Vagina (tissue), 2 donors: ENCODE results near the gene SUGCT. TPM values are rescaled to one million over a fixed set of nuclear protein-coding genes. Genes with fewer than 3 reads are reported as not detected.

Experiments used
- DNase-seq, 2 donors: peaks; one replicate each; pipeline ENCODE4 v3.0.0-alpha.2; 2017; ENCODE audit errors: extremely low spot score in 2 of 2
- H3K27ac ChIP-seq: fragments of 200-600 bp; sonication (generic); one replicate; pipeline ENCODE4 v1.5.1; 2019
- H3K27me3 ChIP-seq: fragments of 200-600 bp; sonication (generic); one replicate; pipeline ENCODE4 v1.5.1; 2019
- H3K36me3 ChIP-seq, 2 donors: fragments of 200-600 bp; sonication (generic); one replicate each; pipeline ENCODE4 v1.5.1; 2017 to 2019
- H3K4me1 ChIP-seq: fragments of 200-600 bp; sonication (generic); one replicate; pipeline ENCODE4 v1.5.1; 2019
- H3K4me3 ChIP-seq, 2 donors: fragments of 200-600 bp; sonication (generic); 1 replicate in 1 of 2; 2 replicates in 1 of 2; pipeline ENCODE4 v1.5.1; 2016 to 2019
- H3K9me3 ChIP-seq: fragments of 200-600 bp; sonication (generic); one replicate; pipeline ENCODE4 v1.5.1; 2019
- POLR2A ChIP-seq, 2 donors: fragments of 450-650 bp; IDR thresholded peaks; one replicate each; pipeline ENCODE4 v1.6.1; 2017; ENCODE audit warnings: antibody characterized with exemption in 2 of 2, mild to moderate bottlenecking in 2 of 2, moderate library complexity in 2 of 2
- POLR2AphosphoS5 ChIP-seq, 2 donors: sonication (generic); formaldehyde crosslinking; IDR thresholded peaks; one replicate each; pipeline ENCODE4 v1.9.0; 2017; ENCODE audit warnings: antibody characterized with exemption in 2 of 2, mild to moderate bottlenecking in 2 of 2, low read depth in 1 of 2; ENCODE audit not compliant: insufficient read depth in 1 of 2
- intact Hi-C: fragments of 100-400 bp; cut with DNase I; formaldehyde crosslinking; loops from one replicate; pipeline ENCODE4 v1.15.1; 2023
- total RNA-seq: library from RNA; depleted of rRNA; stranded (reverse); fragments of >200 nt; gene quantifications from one replicate; pipeline ENCODE4 v1.2.3, GENCODE V29; 2016
- TF ChIP-seq, protein P1 (sequence below), 3 experiments: fragments of 450-650 bp in 2 of 3; fragments of 200-600 bp in 1 of 3; sonication (generic) in 1 of 3; IDR thresholded peaks; one replicate each; pipeline ENCODE4 v1.5.1; 2017 to 2019; ENCODE audit warnings: antibody characterized with exemption in 3 of 3, mild to moderate bottlenecking in 2 of 3, moderate library complexity in 2 of 3

The SUGCT gene
- total RNA-seq, 1 donor from 2014 or later, result 2.2 TPM

DNA sequence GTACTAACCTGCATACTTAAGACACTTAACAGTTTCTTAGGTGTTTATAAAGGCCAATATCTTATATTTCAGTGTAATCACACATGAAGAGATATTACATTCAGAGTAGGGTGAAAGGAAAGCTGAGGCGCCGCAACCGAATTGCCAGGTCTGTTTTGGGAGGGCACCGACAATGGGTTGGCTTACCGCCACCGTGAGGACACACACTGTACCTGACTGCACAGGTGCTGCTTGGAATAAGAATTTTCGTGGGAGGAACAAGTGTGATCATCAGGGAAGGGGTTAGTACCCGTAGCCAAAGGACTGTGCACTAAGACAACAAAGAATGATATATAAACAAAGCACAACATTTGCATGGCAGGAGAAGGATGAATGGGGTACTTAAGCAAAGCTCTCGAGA is 591.8 kb downstream of the SUGCT start:
- TF ChIP-seq, protein P1, sequence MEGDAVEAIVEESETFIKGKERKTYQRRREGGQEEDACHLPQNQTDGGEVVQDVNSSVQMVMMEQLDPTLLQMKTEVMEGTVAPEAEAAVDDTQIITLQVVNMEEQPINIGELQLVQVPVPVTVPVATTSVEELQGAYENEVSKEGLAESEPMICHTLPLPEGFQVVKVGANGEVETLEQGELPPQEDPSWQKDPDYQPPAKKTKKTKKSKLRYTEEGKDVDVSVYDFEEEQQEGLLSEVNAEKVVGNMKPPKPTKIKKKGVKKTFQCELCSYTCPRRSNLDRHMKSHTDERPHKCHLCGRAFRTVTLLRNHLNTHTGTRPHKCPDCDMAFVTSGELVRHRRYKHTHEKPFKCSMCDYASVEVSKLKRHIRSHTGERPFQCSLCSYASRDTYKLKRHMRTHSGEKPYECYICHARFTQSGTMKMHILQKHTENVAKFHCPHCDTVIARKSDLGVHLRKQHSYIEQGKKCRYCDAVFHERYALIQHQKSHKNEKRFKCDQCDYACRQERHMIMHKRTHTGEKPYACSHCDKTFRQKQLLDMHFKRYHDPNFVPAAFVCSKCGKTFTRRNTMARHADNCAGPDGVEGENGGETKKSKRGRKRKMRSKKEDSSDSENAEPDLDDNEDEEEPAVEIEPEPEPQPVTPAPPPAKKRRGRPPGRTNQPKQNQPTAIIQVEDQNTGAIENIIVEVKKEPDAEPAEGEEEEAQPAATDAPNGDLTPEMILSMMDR (IDR thresholded peaks at IDR 0.05), result no peak
- TF ChIP-seq POLR2A (IDR thresholded peaks at IDR 0.05) (no peak), POLR2AphosphoS5 (IDR thresholded peaks at IDR 0.05; ENCODE audit: insufficient read depth in 1 of 2, low read depth in 1 of 2) (no peak)
- Histone ChIP-seq H3K4me1 (no peaks in the 10 kb centered on the region), H3K27ac (no peak overlapping the region), H3K9me3 (no peaks in the 10 kb centered on the region), H3K36me3 (no peaks in the 10 kb centered on the region), H3K4me3 (no peak overlapping the region), H3K27me3 (no peaks in the 10 kb centered on the region)
- intact Hi-C loops, result no loop called here
- DNase-seq, result no peak

DNA sequence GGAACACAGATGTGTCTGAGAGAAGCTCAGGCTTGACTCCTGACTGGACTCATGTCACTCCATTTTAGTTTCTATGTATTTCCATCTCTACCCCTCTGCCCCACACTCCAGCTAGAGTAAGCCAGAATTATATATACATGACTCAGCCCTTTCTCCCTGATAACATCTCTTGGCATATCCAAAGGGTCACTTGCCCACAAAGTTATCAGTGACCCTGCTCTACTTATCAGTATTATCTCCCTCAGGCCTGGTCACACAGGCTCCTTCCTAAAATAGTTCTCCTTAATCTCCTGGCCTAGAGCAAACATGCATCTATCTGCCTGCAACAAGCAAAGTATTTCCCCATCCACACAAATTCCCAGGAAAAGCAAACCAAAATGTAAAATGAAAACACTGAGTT is 598.3 kb downstream of the SUGCT start:
- intact Hi-C loops, result no loop called here
- no peaks in the 10 kb centered on the region for H3K9me3 ChIP-seq
- H3K4me3 ChIP-seq, result no peak overlapping the region
- H3K27me3 ChIP-seq, result no peaks in the 10 kb centered on the region
- no peak for TF ChIP-seq POLR2A (IDR thresholded peaks at IDR 0.05)
- no peak for TF ChIP-seq POLR2AphosphoS5 (IDR thresholded peaks at IDR 0.05; ENCODE audit: insufficient read depth in 1 of 2, low read depth in 1 of 2)
- no peak for DNase-seq
- H3K4me1 ChIP-seq, result no peaks in the 10 kb centered on the region
- H3K36me3 ChIP-seq, result no peaks in the 10 kb centered on the region
- no peak overlapping the region for H3K27ac ChIP-seq

DNA sequence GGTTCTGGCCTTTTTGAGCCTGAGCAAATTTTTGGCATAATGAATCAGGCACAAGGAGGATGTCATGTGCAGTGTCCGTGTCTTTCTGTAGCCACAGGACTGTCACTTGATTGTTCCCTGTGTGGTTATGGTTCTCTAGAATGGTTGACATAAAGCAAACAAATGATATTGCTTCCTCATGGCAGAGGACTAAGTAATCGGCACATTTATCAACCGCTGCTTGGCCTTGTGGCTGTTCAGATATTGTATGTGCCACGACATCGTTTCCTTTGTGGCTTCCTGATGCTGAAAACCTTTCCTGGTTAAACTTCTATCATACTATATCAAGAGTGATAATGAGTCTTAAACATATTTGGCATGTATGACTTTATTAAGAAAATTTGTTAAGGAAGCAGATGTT is 598.8 kb downstream of the SUGCT start:
- no peaks in the 10 kb centered on the region for H3K4me1 ChIP-seq
- no peaks in the 10 kb centered on the region for H3K36me3 ChIP-seq
- H3K27ac ChIP-seq, result no peak overlapping the region
- no peaks in the 10 kb centered on the region for H3K27me3 ChIP-seq
- no peak for TF ChIP-seq POLR2A (IDR thresholded peaks at IDR 0.05)
- TF ChIP-seq, protein P1 (IDR thresholded peaks at IDR 0.05), result no peak
- TF ChIP-seq POLR2AphosphoS5 (IDR thresholded peaks at IDR 0.05; ENCODE audit: insufficient read depth in 1 of 2, low read depth in 1 of 2), result no peak
- no peak for DNase-seq
- H3K9me3 ChIP-seq, result no peaks in the 10 kb centered on the region
- H3K4me3 ChIP-seq, result no peak overlapping the region
- intact Hi-C loops, result no loop called here

DNA sequence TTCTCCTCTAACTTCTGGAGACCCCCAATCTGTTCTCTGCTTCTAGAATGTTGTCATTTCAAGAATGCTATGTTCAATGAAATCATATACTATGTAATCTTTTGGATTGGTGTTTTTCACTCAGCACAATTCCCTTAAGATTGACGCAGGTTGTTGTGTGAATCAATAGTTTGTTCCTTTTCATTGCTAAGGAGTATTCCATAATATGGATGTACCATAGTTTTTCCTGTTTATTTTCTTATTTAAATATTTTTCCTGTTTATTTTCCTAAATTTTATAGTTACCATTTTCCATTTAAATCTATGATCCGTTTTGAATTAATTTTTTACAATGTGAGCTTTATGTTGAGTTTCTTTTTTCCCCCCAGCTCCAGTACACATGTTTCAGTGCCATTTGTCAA is 604.5 kb downstream of the SUGCT start:
- no peaks in the 10 kb centered on the region for H3K4me1 ChIP-seq
- no peak overlapping the region for H3K27ac ChIP-seq
- no peak for TF ChIP-seq POLR2A (IDR thresholded peaks at IDR 0.05)
- TF ChIP-seq, protein P1 (IDR thresholded peaks at IDR 0.05), result no peak
- no peak for TF ChIP-seq POLR2AphosphoS5 (IDR thresholded peaks at IDR 0.05; ENCODE audit: insufficient read depth in 1 of 2, low read depth in 1 of 2)
- peaks cover 9% of the 10 kb centered on the region for H3K9me3 ChIP-seq
- intact Hi-C loops, result no loop called here
- no peaks in the 10 kb centered on the region for H3K27me3 ChIP-seq
- no peaks in the 10 kb centered on the region for H3K36me3 ChIP-seq
- no peak for DNase-seq
- no peak overlapping the region for H3K4me3 ChIP-seq

DNA sequence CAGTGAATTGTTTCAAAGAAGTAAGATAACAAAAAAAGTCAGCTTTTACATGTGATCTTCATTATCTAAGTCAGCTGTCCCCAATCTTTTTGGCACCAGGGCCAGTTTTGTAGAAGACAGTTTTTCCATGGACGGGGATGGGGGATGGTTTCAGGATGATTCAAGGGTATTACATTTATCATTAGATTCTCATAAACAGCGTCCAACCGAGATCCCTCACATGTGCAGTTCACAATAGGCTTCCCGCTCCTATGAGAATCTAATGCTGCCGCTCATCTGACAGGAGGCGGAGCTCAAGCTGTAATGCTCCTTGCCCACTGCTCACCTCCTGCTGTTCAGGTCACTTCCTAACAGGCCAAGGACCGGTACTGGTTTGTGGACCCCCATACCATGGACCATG is 607.5 kb downstream of the SUGCT start:
- TF ChIP-seq, protein P1 (IDR thresholded peaks at IDR 0.05), result no peak
- no peak for TF ChIP-seq POLR2A (IDR thresholded peaks at IDR 0.05)
- TF ChIP-seq POLR2AphosphoS5 (IDR thresholded peaks at IDR 0.05; ENCODE audit: insufficient read depth in 1 of 2, low read depth in 1 of 2), result no peak
- intact Hi-C loops, result no loop called here

More for the DNA sequence above, 607.5 kb downstream of the SUGCT start:
- Histone ChIP-seq H3K27me3 (no peaks in the 10 kb centered on the region), H3K4me3 (no peak overlapping the region), H3K27ac (no peak overlapping the region), H3K9me3 (peaks cover 9% of the 10 kb centered on the region), H3K4me1 (no peaks in the 10 kb centered on the region), H3K36me3 (no peaks in the 10 kb centered on the region)
- DNase-seq, result no peak
